ENCODE results near the gene BCS1L. TPM values are rescaled to one million over a fixed set of nuclear protein-coding genes. Genes with fewer than 3 reads are reported as not detected.

BCS1L gene
- total and polyA plus RNA-seq, 12 donors, result 34.8 to 84.2 (median 45.9) TPM

DNA sequence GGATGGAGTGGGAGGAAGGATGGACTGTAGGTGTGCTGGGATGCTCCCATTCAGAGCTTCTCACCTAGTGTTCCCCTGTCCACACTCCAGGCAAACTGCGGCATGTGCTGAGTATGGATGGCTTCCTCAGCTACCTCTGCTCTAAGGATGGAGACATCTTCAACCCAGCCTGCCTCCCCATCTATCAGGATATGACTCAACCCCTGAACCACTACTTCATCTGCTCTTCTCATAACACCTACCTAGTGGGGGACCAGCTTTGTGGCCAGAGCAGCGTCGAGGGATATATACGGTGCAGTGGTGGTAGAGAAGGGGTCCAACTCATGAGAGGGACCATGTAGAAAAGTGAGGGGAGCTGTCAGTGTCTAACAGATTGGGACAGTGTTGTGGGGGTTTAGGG lies 31.5 kb upstream of the BCS1L start:
- 95 to 97% methylated on average over 4 of the region's 4 CpGs for WGBS, 2 donors
- DNase-seq, result no peak
- no peaks in the 10 kb centered on the region for H3K27me3 ChIP-seq
- intact Hi-C loops (cut with DNase I), result no loop called here
- no peak for ATAC-seq
- no peak overlapping the region for H3K4me3 ChIP-seq
- H3K27ac ChIP-seq, result no peak overlapping the region
- peaks cover 0 to 12% (median 0%) of the 10 kb centered on the region in 9 donors for H3K4me1 ChIP-seq
- H3K36me3 ChIP-seq, result peaks cover 0 to 9% (median 0%) of the 10 kb centered on the region in 9 donors
- no peak for TF ChIP-seq CTCF (IDR thresholded peaks at IDR 0.05)
- no peaks in the 10 kb centered on the region for H3K9me3 ChIP-seq

- intact Hi-C loops (cut with DNase I), result no loop called here
- H3K36me3 ChIP-seq, result peaks cover 0 to 46% (median 26%) of the 10 kb centered on the region in 9 donors
- peaks cover 0 to 12% (median 0%) of the 10 kb centered on the region in 9 donors for H3K4me1 ChIP-seq
- H3K9me3 ChIP-seq, result no peaks in the 10 kb centered on the region
- 44 to 47% methylated on average over 4 of the region's 4 CpGs for WGBS, 2 donors
- DNase-seq (peak in 1 of 2 donors; percentile 18), ATAC-seq (peak in 3 of 8 donors; percentile 39 to 77 (median 72))
- peak overlapping the region in 3 of 10 donors; percentile 24 to 44 (median 39) for H3K27ac ChIP-seq
- no peak for TF ChIP-seq CTCF (IDR thresholded peaks at IDR 0.05)
- no peaks in the 10 kb centered on the region for H3K27me3 ChIP-seq
- no peak overlapping the region for H3K4me3 ChIP-seq
Measured at GRCh38 chr2:218631837-218632236, 27.6 kb upstream of the BCS1L start.

DNA sequence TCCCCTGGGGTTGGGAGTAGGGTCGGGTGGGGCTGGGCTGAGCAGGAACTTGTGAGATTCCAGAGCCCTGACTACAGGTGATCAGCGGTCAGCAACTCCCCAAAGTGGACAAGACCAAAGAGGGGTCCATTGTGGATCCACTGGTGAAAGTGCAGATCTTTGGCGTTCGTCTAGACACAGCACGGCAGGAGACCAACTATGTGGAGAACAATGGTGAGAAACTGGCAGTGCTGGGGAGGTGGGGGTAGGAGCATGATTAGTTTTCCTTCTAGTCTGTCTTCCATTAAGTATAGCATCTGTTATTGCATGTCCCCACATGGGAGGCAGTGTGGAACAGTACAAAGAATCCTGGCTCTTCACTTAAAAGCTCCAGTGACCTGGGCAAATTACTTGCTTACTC lies 23.8 kb upstream of the BCS1L start:
- Histone ChIP-seq H3K9me3 (no peaks in the 10 kb centered on the region), H3K36me3 (peaks cover 0 to 85% (median 61%) of the 10 kb centered on the region in 9 donors), H3K4me3 (no peak overlapping the region), H3K27ac (no peak overlapping the region), H3K4me1 (peaks cover 0 to 12% (median 0%) of the 10 kb centered on the region in 9 donors), H3K27me3 (no peaks in the 10 kb centered on the region)
- intact Hi-C loops (cut with DNase I), result no loop called here
- TF ChIP-seq CTCF (IDR thresholded peaks at IDR 0.05), result no peak
- ATAC-seq, result no peak
- WGBS, 2 donors, result 86 to 89% methylated on average over 5 of the region's 5 CpGs
- no peak for DNase-seq

DNA sequence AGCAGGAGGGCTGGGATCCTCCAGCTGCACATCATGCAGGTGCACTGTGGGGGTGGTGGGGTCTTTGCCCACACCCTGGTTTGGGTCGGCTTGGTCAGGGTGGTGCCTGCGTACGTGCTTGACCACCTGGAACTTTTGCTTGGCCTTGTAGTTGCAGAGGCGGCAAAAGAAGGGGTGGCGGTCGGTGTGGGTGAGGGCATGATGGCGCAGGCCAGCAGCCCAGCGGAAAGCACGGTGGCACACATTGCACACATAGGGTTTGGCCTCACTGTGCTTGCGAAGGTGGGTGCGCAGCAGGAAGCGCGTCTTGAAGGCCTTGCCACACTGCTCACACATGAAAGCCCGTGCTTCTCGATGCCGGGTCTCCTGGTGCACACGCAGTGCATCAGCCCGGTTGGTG lies 21.1 kb upstream of the BCS1L start:
- Histone ChIP-seq H3K9me3 (no peaks in the 10 kb centered on the region), H3K4me3 (no peak overlapping the region), H3K36me3 (peaks cover 0 to 100% (median 78%) of the 10 kb centered on the region in 9 donors), H3K4me1 (no peaks in the 10 kb centered on the region), H3K27ac (no peak overlapping the region), H3K27me3 (no peaks in the 10 kb centered on the region)
- ATAC-seq, result no peak
- no peak for TF ChIP-seq CTCF (IDR thresholded peaks at IDR 0.05)
- intact Hi-C loops (cut with DNase I), result no loop called here
- no peak for DNase-seq
- WGBS, 2 donors, result 97% methylated on average over 18 of the region's 18 CpGs

Measured in heart right ventricle (tissue), 16 donors.